ENCODE data around the gene FAM186B.
A peak's percentile ranks its signal among the peaks of the same experiment; 100 is the strongest.

Gene FAM186B

GRCh38 chr12:49557187-49557916 lies 48.1 kb downstream of the FAM186B start:
- no peak for TF ChIP-seq CTCF (IDR thresholded peaks at IDR 0.05; ENCODE audit: low read depth, low read length)
- no peak overlapping the region for H3K4me3 ChIP-seq (replicated peaks in 1 of 2; ENCODE audit: low read depth in 2 of 2, low read length in 2 of 2)
- DNase-seq (ENCODE audit: low read depth in 2 of 2), result no peak

- no peak for DNase-seq (ENCODE audit: low read depth in 2 of 2)
- H3K4me3 ChIP-seq (replicated peaks in 1 of 2; ENCODE audit: low read depth in 2 of 2, low read length in 2 of 2), result no peak overlapping the region
- TF ChIP-seq CTCF (IDR thresholded peaks at IDR 0.05; ENCODE audit: low read depth, low read length), result no peak
These were observed 48.9 kb downstream of the FAM186B start for GRCh38 chr12:49556391-49557186.

GRCh38 chr12:49555631-49556390 lies 49.6 kb downstream of the FAM186B start:
- no peak for DNase-seq (ENCODE audit: low read depth in 2 of 2)
- H3K4me3 ChIP-seq (replicated peaks in 1 of 2; ENCODE audit: low read depth in 2 of 2, low read length in 2 of 2), result no peak overlapping the region
- no peak for TF ChIP-seq CTCF (IDR thresholded peaks at IDR 0.05; ENCODE audit: low read depth, low read length)

GRCh38 chr12:49554266-49554665 lies 51.2 kb downstream of the FAM186B start:
- no peak for DNase-seq (ENCODE audit: low read depth in 2 of 2)
- no peak overlapping the region for H3K4me3 ChIP-seq (replicated peaks in 1 of 2; ENCODE audit: low read depth in 2 of 2, low read length in 2 of 2)
- TF ChIP-seq CTCF (IDR thresholded peaks at IDR 0.05; ENCODE audit: low read depth, low read length), result no peak

- peak; percentile 29 to 33 for DNase-seq (ENCODE audit: low read depth in 2 of 2)
- no peak overlapping the region for H3K4me3 ChIP-seq (replicated peaks in 1 of 2; ENCODE audit: low read depth in 2 of 2, low read length in 2 of 2)
- peak; percentile 40 for TF ChIP-seq CTCF (IDR thresholded peaks at IDR 0.05; ENCODE audit: low read depth, low read length)
These were observed 51.8 kb downstream of the FAM186B start for GRCh38 chr12:49553512-49554088.

- no peak overlapping the region for H3K4me3 ChIP-seq (replicated peaks in 1 of 2; ENCODE audit: low read depth in 2 of 2, low read length in 2 of 2)
- no peak for TF ChIP-seq CTCF (IDR thresholded peaks at IDR 0.05; ENCODE audit: low read depth, low read length)
- no peak for DNase-seq (ENCODE audit: low read depth in 2 of 2)
These were observed 52.5 kb downstream of the FAM186B start for GRCh38 chr12:49552899-49553298.
